Activated CD4-positive, alpha-beta memory T cell treated with anti-CD3 and anti-CD28 coated beads for 36 hours (primary cell): ENCODE measurements around the gene GRIK1. TPM values are rescaled to one million over a fixed set of nuclear protein-coding genes. Genes with fewer than 3 reads are reported as not detected.

Experiments
- CTCF ChIA-PET: fragments of 350-600 bp; sonication (Branson Sonifier 250); formaldehyde crosslinking; loops from one replicate; lab custom pipeline; 2021; ENCODE audit warnings: antibody characterized with exemption, inconsistent platforms; lab: Charles Lee
- POLR2A ChIA-PET: fragments of 350-600 bp; sonication (Branson Sonifier 250); formaldehyde crosslinking; loops from one replicate; lab custom pipeline; 2021; ENCODE audit warnings: antibody characterized with exemption; lab: Charles Lee
- DNase-seq: peaks from one replicate; pipeline ENCODE4 v3.0.0-alpha.2; 2020
- H3K27ac Mint-ChIP-seq: one replicate; pipeline ENCODE4 v1.8.0; 2021; ENCODE audit warnings: mixed read lengths
- H3K27me3 Mint-ChIP-seq: one replicate; pipeline ENCODE4 v1.8.0; 2021; ENCODE audit warnings: mixed read lengths
- H3K36me3 Mint-ChIP-seq: one replicate; pipeline ENCODE4 v1.8.0; 2021; ENCODE audit warnings: mixed read lengths
- H3K4me1 Mint-ChIP-seq: one replicate; pipeline ENCODE4 v1.8.0; 2021; ENCODE audit warnings: low read depth, mixed read lengths
- H3K4me3 Mint-ChIP-seq: one replicate; pipeline ENCODE4 v1.8.0; 2021; ENCODE audit warnings: mild to moderate bottlenecking, mixed read lengths
- H3K9me3 Mint-ChIP-seq: one replicate; pipeline ENCODE4 v1.8.0; 2021; ENCODE audit warnings: mixed read lengths
- intact Hi-C: fragments of 100-400 bp; cut with micrococcal nuclease; formaldehyde crosslinking; loops from one replicate; pipeline ENCODE4 v1.15.1; 2023
- total RNA-seq, 2 experiments: library from RNA; stranded (reverse); gene quantifications; one replicate each; pipeline ENCODE4 v1.2.3, GENCODE V29; 2021

The GRIK1 gene
- total RNA-seq, 2 experiments from 2014 or later = not detected

- intact Hi-C loops = no loop called here
- Mint-ChIP-seq H3K27me3 (no peaks in the 10 kb centered on the region), H3K4me3 (no peak overlapping the region), H3K36me3 (no peaks in the 10 kb centered on the region), H3K27ac (no peak overlapping the region), H3K4me1 (no peaks in the 10 kb centered on the region), H3K9me3 (peaks cover 7% of the 10 kb centered on the region)
- ChIA-PET POLR2A (no interaction called here), CTCF (no interaction called here)
- no peak for DNase-seq
These were observed 114.5 kb downstream of the GRIK1 start for GRCh38 chr21:29825345-29825744.

DNA sequence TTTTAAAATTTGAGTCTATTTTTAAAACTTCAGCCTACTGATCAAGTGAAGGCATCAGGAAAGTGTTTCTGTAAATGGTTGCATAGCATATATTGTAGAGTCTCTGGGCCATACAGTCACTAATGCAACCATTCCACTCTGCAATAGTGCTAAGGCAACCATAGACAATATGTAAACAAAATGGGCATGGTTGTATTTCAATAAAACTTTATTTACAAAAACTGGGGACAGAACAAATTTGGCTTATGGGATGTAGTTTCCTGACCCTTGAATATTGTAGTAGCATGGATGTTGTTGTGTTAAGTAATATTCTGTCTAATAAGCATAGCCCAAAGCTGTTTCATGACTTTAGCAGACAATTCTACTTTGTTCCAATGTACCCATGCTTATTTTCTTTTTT, 117.7 kb downstream of the GRIK1 start:
- H3K36me3 Mint-ChIP-seq = no peaks in the 10 kb centered on the region
- no peak overlapping the region for H3K4me3 Mint-ChIP-seq
- CTCF ChIA-PET = no interaction called here
- intact Hi-C loops = no loop called here
- H3K27ac Mint-ChIP-seq = no peak overlapping the region
- H3K9me3 Mint-ChIP-seq = no peaks in the 10 kb centered on the region
- DNase-seq = no peak
- H3K27me3 Mint-ChIP-seq = no peaks in the 10 kb centered on the region
- H3K4me1 Mint-ChIP-seq = no peaks in the 10 kb centered on the region
- POLR2A ChIA-PET = no interaction called here

GRCh38 chr21:29821230-29821629, 118.6 kb downstream of the GRIK1 start:
- ChIA-PET POLR2A (no interaction called here), CTCF (no interaction called here)
- Mint-ChIP-seq H3K36me3 (no peaks in the 10 kb centered on the region), H3K4me3 (no peak overlapping the region), H3K27me3 (no peaks in the 10 kb centered on the region), H3K4me1 (no peaks in the 10 kb centered on the region), H3K9me3 (no peaks in the 10 kb centered on the region), H3K27ac (no peak overlapping the region)
- intact Hi-C loops = no loop called here
- no peak for DNase-seq

DNA sequence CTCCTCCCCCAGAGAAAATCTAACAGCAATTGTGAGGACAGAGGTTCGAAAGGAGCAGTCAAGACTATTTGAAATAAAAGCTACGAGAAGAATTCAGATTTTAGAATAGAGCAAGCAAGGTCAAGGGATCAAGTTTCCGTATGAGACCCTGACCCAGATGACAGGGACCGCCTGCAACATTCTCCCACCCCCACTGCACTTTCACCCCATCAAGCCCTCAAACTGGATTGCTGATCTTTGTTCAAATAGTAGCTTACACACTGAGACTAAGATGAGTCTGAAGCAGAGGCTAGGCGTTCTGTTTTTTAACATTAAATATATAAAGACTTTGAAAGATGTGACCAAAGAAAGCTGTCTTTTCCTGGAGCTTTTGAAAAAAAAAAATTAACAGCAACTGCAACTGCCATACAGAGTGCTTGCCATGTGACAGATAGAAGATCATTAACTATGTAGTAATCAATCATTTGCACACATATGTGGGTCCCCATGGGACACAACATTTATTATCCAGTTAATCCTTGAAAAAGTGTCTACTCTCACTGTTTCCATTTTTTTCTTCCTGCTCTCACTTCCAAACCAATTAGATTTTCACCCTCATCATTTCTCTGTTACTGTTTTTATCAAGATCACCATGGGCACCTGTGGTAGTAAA, 120.0 kb downstream of the GRIK1 start:
- ChIA-PET CTCF (no interaction called here), POLR2A (no interaction called here)
- no peaks in the 10 kb centered on the region for H3K4me1 Mint-ChIP-seq
- no peaks in the 10 kb centered on the region for H3K9me3 Mint-ChIP-seq
- intact Hi-C loops = no loop called here
- no peak overlapping the region for H3K4me3 Mint-ChIP-seq
- H3K27ac Mint-ChIP-seq = no peak overlapping the region
- H3K27me3 Mint-ChIP-seq = no peaks in the 10 kb centered on the region
- H3K36me3 Mint-ChIP-seq = no peaks in the 10 kb centered on the region
- no peak for DNase-seq

GRCh38 chr21:29818383-29818921, 121.3 kb downstream of the GRIK1 start:
- H3K4me1 Mint-ChIP-seq = no peaks in the 10 kb centered on the region
- CTCF ChIA-PET = no interaction called here
- POLR2A ChIA-PET = no interaction called here
- intact Hi-C loops = no loop called here
- H3K27ac Mint-ChIP-seq = no peak overlapping the region
- H3K9me3 Mint-ChIP-seq = no peaks in the 10 kb centered on the region
- no peak overlapping the region for H3K4me3 Mint-ChIP-seq
- H3K36me3 Mint-ChIP-seq = no peaks in the 10 kb centered on the region
- H3K27me3 Mint-ChIP-seq = peaks cover 3% of the 10 kb centered on the region
- DNase-seq = no peak

- Mint-ChIP-seq H3K4me3 (no peak overlapping the region), H3K27ac (no peak overlapping the region), H3K27me3 (peaks cover 3% of the 10 kb centered on the region), H3K9me3 (no peaks in the 10 kb centered on the region), H3K36me3 (no peaks in the 10 kb centered on the region), H3K4me1 (no peaks in the 10 kb centered on the region)
- POLR2A ChIA-PET = no interaction called here
- CTCF ChIA-PET = no interaction called here
- intact Hi-C loops = no loop called here
- DNase-seq = no peak
These were observed 122.3 kb downstream of the GRIK1 start for GRCh38 chr21:29817450-29817849.

GRCh38 chr21:29812947-29813346, 126.8 kb downstream of the GRIK1 start:
- no peak for DNase-seq
- Mint-ChIP-seq H3K27me3 (peaks cover 3% of the 10 kb centered on the region), H3K4me3 (no peak overlapping the region), H3K36me3 (no peaks in the 10 kb centered on the region), H3K4me1 (no peaks in the 10 kb centered on the region), H3K27ac (no peak overlapping the region), H3K9me3 (no peaks in the 10 kb centered on the region)
- CTCF ChIA-PET = no interaction called here
- POLR2A ChIA-PET = no interaction called here
- intact Hi-C loops = no loop called here

DNA sequence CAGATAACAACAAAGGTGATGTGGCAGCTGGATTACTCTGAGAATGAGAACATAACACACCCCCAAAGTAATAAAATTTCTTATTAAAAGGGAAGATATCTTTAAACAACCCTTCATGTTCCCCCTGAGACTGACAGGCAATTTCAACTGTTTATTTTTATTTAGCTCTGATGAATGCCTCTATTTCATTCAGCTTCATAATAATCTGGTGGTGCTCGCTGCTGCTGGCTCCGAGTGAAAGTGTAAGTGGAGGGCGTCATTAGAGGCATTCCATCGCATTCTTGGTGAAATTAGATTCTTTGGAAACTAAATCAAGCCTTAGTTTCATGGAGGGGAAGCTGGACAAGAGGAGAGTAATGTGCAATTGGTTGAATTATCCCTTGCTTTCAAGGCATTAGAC, 128.9 kb downstream of the GRIK1 start:
- Mint-ChIP-seq H3K4me3 (no peak overlapping the region), H3K9me3 (no peaks in the 10 kb centered on the region), H3K36me3 (no peaks in the 10 kb centered on the region), H3K27ac (no peak overlapping the region), H3K4me1 (no peaks in the 10 kb centered on the region), H3K27me3 (peaks cover 3% of the 10 kb centered on the region)
- intact Hi-C loops = no loop called here
- ChIA-PET CTCF (no interaction called here), POLR2A (no interaction called here)
- DNase-seq = no peak

DNA sequence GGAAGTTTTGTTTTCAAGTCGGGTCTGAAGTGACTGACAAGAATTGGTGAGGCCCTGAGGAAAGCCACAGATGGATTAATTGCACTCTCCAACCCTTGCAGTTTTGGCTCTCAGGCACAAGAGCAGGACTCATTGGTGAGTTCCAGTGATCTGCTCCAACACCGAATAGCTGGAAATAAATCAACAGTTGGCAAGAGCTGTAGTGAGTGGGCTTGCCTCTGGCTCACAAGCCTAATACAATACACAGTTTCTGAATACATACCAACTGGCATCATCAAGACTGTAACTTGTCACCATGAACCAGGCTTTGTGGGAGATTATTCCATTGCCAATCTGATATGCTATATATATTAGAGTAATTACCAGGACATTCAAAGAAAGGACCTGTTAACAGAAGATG, 131.6 kb downstream of the GRIK1 start:
- CTCF ChIA-PET = no interaction called here
- Mint-ChIP-seq H3K4me1 (no peaks in the 10 kb centered on the region), H3K27ac (no peak overlapping the region), H3K9me3 (no peaks in the 10 kb centered on the region), H3K27me3 (peaks cover 1% of the 10 kb centered on the region), H3K36me3 (no peaks in the 10 kb centered on the region), H3K4me3 (no peak overlapping the region)
- POLR2A ChIA-PET = no interaction called here
- DNase-seq = no peak
- intact Hi-C loops = no loop called here

DNA sequence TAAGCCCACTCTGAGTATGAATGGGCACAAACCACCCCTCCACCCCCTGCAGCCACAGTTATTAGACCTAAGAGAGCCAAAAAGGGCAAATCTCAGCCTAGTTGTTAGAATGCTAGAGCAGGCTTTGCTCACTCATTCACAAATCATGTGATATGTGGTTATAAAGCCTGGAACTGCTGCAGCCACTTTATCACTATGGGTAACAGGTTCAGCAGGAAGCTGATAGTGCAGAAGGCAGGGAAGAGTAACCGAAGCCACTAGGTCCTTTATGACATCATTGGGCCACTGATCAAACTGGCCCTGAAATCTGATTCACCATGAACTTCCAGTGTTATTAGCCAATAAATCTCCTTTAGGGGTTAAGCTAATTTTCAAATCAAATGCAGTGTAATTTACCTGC, 134.7 kb downstream of the GRIK1 start:
- Mint-ChIP-seq H3K9me3 (no peaks in the 10 kb centered on the region), H3K4me3 (no peak overlapping the region), H3K27me3 (peaks cover 6% of the 10 kb centered on the region), H3K27ac (no peak overlapping the region), H3K36me3 (no peaks in the 10 kb centered on the region), H3K4me1 (no peaks in the 10 kb centered on the region)
- CTCF ChIA-PET = no interaction called here
- intact Hi-C loops = no loop called here
- no peak for DNase-seq
- POLR2A ChIA-PET = no interaction called here

GRCh38 chr21:29803191-29803590, 136.6 kb downstream of the GRIK1 start:
- ChIA-PET POLR2A (no interaction called here), CTCF (interaction anchor here (0.6 kb wide), 1 partner anchor 303 kb away, joined by 3 read pairs; no protein-coding TSS in a partner anchor)
- Mint-ChIP-seq H3K9me3 (no peaks in the 10 kb centered on the region), H3K36me3 (no peaks in the 10 kb centered on the region), H3K27me3 (peaks cover 11% of the 10 kb centered on the region), H3K27ac (no peak overlapping the region), H3K4me1 (no peaks in the 10 kb centered on the region), H3K4me3 (no peak overlapping the region)
- no peak for DNase-seq
- intact Hi-C loops = no loop called here

- Mint-ChIP-seq H3K4me3 (no peak overlapping the region), H3K9me3 (no peaks in the 10 kb centered on the region), H3K36me3 (no peaks in the 10 kb centered on the region), H3K27me3 (peaks cover 11% of the 10 kb centered on the region), H3K27ac (no peak overlapping the region), H3K4me1 (no peaks in the 10 kb centered on the region)
- intact Hi-C loops = no loop called here
- no peak for DNase-seq
- ChIA-PET CTCF (no interaction called here), POLR2A (no interaction called here)
These were observed 138.7 kb downstream of the GRIK1 start for GRCh38 chr21:29801122-29801521.

DNA sequence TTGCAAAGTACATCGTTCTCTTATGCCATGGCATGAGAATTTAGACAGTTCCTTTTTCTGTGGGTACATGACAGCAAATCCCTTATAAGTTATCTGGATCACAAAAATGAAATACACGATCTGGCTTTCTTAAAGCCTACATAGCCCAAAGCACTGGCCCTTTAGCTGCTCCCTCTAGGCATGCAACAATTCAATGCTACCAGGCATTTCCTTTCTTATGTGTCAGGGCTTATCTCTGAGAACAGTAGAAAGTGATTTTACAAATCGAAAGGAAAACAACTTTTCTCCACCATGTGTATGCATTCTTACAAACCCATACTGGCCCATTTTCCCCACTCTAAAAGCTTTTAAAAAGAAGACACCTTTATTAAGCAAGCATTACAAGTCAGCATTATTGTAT, 139.7 kb downstream of the GRIK1 start:
- no peak for DNase-seq
- Mint-ChIP-seq H3K9me3 (no peaks in the 10 kb centered on the region), H3K4me1 (no peaks in the 10 kb centered on the region), H3K36me3 (no peaks in the 10 kb centered on the region), H3K27ac (no peak overlapping the region), H3K4me3 (no peak overlapping the region), H3K27me3 (peaks cover 10% of the 10 kb centered on the region)
- intact Hi-C loops = no loop called here
- CTCF ChIA-PET = no interaction called here
- POLR2A ChIA-PET = no interaction called here
